Lower leg skin (tissue), 3 donors: Measurements from ENCODE around the gene RASGRP4.

ENCODE experiments used
- CTCF ChIP-seq, 3 donors: fragments of 450-650 bp; IDR thresholded peaks; one replicate each; pipeline ENCODE4 v1.5.1; 2016; ENCODE audit warnings: antibody characterized with exemption in 3 of 3, mild to moderate bottlenecking in 3 of 3, moderate library complexity in 2 of 3
- POLR2A ChIP-seq, 2 donors: fragments of 450-650 bp; IDR thresholded peaks; one replicate each; pipeline ENCODE4 v1.6.1; 2016 to 2017; ENCODE audit warnings: antibody characterized with exemption in 2 of 2, mild to moderate bottlenecking in 1 of 2, moderate library complexity in 1 of 2

DNA sequence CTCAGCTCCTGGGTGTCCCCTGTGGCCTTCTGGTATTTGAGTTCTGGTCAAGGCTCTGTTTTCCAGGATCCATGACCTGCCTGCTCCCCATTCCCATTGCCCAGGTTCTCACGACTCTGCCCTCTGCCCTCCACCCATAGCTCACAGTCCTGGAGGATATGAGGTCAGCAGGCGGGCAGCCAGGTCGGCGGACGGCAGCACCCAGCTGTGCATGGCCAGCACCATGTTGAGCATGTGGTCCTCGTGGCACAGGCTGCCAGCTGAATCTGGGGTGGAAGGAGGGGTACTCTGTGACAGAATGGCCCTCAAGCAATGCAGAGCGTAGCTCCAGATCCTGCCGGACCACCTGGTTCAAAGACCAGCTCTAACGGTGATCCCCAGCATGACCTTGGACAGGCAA is 5.1 kb downstream of the RASGRP4 start:
- no peak for TF ChIP-seq CTCF (IDR thresholded peaks at IDR 0.05)
- TF ChIP-seq POLR2A (IDR thresholded peaks at IDR 0.05): no peak
